ENCODE measurements around the gene SLAMF7.
"Not testable (repeated sequence)": the region's sequence is repeated elsewhere in the genome, so short reads cannot be mapped to it uniquely, and the experiment has no call there.

The SLAMF7 gene

DNA sequence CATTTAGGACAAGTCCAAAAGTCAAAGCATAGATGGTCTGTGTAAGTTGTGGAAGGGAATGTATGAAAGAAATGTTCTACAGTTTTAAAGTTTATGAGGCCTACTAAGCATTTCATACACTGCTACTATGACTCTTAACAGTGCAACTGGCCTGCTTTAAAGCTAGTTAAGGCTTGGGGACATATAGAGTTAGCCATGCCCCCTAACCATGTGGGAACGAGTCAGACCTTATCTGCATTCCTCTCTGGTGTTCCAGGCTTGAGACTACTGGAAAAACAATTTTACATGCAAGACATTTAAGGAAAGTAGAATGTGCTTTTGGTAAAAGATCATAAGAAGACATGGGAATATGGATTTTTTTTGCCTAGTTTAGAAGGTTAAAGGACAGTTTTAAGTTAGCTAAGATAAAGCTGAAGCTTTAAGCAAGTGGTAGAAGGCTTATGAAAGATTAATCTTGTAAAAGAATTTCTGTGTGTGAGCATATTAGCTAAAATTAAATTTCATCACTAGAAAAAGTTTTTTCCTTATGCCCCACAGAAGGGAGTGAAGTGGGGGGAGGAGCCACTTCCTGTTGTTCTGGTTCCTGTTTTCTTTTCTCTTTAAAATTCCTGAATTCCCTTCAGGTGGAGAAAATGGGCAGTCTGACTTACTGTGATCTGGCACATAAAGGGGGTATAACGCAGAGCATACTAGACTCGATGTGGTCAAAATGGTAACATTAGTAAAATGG lies 18.5 kb upstream of the SLAMF7 start:
- DNase-seq (ENCODE audit: low read depth): no peak

DNA sequence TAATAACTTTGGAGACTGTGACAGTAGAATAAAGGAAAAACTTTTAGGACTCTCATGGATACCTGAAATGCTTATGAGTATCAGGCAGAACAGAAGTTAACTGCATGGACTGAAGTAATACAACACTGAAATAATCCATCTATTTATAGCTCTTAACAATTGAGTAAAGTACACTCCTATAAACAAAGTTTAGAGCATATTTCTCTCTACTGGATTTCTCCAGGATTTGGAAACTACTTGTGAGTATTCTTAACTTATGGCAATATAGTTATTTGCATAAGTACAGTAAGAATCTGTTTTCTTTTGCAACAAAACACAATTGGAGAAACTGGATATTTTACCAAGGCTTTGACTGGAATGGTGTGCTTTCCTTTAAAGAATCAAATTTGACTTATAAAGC lies 17.6 kb upstream of the SLAMF7 start:
- no peak for DNase-seq (ENCODE audit: low read depth)

DNA sequence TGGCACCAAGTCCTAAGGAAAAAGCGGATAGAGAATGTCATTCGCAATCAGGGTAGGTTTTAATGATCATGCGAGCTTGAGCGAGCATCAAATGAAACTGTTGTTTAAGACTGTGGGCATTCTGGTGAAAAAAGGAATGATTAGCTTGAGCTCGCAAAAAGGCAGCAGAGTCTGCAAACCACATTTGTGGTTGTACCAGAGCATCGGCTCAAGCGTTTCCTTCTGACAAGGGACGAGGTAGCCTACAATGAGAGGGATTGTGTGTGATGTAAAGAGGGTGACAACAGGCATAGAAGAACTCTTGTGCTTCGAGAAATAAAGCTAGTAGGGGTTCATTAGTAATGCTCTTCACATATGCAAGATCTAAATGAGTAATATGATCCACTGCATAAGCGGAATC lies 16.3 kb upstream of the SLAMF7 start:
- DNase-seq (ENCODE audit: low read depth): no peak

DNA sequence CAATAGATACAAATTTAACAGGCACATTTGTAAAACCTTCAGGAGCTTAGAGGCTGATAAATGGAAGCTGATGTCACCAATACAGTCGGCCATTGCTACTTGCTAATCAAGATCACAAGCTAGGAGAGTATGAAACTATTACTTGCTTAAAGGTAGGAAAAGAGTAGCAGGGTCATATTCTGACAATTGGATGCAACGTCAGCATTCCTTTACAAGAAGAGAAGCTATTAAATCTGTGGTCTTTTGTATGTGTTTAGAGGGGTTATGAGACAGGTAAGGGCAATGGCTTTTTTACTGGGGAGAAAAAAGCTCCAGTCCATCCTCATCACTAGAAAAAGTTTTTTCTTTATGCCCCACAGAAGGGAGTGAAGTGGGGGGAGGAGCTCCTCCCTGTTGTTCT lies 15.7 kb upstream of the SLAMF7 start:
- DNase-seq (ENCODE audit: low read depth): no peak

DNA sequence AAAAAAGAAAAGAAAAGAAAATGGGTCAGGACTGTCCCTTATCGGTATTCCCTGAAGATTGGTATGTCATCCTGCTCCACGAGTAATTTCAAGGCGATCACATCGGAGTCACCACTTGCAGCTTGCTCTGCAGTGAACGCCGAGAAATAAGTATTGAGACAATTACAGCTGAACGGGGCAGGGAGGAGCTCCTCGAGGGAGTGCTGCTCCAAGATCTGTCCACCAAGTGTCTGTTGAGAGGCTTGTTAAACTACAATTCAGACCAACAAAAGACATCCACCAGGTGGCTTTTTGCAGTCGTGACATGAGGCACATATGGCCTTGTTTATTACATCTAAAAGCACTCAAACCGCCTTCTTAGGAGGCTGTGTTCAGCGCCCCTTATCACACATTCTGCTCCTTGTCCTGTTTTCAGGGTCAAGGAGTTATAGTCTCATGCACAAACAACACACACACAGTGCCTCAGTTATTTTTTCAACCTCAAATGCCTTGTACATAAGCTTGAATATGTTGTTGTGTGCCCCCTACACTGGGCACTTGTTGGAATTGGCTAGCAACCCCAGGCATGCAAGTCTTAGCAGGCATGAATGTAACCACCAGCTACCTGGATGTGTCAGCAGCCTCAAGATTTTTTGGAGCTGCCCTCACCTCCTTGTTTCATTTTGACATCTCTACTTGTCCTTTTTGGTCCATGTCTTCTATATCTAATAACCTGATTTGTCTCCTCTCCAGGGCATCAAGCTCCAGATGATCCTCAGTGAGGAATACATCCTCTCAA lies 14.4 kb upstream of the SLAMF7 start:
- no peak for DNase-seq (ENCODE audit: low read depth)

DNA sequence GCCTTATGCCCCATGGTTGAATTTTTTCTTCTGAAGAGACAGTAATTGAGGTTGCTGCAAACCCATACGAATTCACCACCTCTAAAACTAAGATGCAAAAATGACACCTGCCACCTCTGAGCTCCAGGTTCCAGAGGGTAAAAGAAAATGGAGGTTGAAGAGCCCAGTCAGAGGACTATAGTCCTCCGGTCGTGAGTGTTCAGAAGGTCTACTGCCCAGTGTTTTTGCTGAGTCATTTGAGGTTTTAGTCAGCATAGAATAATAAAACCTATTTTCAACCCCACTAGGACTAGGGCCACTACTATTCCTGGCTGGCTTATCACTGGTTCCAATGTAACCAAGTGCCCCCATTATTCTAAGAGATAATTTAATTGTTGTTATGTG lies 12.9 kb upstream of the SLAMF7 start:
- DNase-seq (ENCODE audit: low read depth): no peak

DNA sequence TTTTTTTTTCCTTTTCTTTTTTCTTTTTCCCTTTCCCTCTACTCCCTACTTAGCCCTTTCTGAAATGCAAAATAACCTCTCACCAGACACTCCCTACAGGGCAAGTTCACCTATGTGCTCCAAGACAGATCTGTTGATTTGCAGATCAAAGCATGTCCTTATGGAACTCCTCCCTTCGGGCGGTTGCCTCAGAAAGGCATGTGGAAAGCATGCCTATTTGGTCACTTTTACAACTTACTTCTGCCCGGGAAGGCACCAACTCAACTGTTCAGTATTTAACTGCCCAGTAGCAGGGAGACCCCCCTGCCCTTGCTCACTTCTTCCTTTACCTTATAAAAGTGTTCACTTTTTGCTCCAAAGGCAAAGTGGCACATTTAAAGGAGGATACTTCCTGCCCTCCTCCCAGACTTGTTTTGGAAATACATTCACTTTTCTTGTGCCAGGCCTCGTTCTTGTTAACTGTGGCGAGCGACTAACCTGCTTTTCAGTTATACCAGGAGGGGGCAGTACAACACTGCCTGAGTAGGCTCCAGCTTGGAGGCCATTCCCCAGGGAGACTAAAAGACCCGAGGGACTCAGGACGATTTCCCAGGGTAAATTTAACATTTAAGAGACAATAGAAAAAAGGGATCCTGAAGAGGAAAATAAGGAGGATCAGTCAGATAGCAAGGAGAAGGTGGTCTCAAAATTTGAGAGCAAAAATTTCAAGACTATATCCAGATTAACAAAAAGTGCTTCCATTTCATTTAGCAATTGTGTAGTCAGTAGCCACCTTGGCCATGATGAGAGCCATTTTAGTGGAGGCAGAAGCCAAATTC lies 12.3 kb upstream of the SLAMF7 start:
- no peak for DNase-seq (ENCODE audit: low read depth)

DNA sequence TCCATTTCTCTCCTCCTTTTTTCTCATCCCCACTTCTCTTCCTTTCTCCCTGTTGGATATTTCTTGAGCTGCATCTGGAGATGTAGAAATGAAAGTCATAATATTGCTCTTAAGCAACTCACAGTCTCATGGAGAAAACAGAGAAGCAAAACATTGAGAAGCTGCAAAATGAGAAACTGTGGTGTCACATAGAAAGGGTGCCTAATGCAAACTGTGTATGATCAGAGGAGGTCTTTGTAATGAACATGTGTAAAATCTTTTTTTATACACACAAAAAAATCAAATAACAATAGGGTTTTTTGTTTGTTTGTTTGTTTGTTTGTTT lies 11.8 kb upstream of the SLAMF7 start:
- no peak for DNase-seq (ENCODE audit: low read depth)

DNA sequence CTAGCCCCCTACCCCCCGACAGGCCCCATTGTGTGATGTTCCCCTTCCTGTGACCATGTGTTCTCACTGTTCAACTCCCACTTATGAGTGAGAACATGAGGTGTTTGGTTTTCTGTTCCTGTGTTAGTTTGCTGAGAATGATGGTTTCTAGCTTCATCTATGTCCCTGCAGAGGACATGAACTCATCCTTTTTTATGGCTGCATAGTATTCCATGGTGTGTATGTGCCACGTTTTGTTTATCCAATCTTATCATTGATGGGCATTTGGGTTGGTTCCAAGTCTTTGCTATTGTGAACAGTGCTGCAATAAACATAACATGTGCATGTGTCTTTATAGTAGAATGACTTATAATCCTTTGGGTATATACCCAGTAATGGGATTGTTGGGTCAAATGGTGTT lies 7.5 kb upstream of the SLAMF7 start:
- not testable (repeated sequence) for DNase-seq (ENCODE audit: low read depth)

DNA sequence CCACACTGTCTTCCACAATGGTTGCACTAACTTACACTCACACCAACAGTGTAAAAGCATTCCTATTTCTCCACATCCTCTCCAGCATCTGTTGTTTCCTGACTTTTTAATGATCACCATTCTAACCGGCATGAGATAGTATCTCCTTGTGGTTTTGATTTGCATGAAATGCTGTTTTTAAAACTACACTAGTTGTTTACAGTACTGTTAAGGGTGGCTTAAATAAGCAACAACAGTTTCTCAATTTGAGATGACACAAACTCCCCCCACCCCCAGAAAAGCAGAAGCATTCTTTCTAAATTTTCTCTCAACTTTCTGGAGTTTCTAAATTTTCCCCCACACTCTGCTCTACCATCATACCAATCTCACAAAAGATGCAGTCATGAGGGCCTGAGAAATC lies 7.1 kb upstream of the SLAMF7 start:
- no peak for DNase-seq (ENCODE audit: low read depth)

DNA sequence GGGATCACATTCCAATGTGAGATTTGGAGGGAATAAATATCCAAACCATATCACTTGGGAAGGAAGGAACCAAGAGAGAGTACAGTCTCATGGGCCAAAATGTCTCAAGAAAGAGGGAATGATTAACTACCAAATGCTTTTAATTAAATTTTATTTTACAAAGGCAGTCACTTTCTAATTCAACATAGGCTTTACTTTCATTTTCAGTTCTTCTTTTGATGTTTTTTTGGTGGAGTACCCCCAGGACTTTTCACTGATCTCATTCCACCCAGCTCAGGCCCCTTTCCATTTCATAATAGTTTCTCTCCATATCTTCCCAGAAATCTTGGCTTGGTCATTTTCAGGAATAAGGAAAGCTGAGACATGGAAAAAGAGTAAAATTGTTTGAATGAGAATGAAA lies 5.1 kb upstream of the SLAMF7 start:
- DNase-seq (ENCODE audit: low read depth): no peak

DNA sequence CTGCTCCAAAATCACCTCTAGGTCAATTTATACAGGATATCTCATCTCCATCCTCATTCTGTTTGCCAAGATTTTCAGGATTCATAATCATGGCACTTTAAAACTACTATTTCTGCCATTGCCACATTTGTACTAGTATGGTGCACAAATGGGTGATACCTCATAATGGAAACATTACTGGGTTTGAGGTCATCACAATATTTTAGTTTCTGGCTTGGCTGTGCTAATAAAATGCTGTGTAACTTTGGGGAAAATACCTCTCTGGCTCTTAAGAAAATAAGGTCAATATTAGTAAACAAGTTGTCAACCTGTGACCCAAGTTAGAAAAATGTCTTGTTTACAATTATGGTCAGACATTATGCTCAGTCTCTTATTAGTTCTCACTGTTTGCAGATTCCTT lies 4.7 kb upstream of the SLAMF7 start:
- DNase-seq (ENCODE audit: low read depth): no peak

DNA sequence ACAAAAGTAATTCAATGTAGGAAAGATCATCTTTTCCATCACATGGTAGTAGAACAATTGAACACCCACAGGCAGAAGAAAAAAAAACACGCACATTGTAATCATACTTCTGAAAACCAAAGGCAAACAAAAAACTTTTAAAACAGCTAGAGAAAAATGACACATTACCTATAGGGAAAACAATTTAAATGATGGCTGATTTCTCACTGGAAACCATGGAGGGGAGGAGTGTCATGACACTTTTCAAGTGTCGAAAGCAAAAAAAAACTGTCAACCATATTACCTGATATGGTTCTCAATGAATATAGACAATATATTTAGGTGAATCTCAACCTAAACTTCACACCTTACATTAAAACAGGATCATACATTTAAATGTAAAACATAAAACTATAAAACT lies 776 bp upstream of the SLAMF7 start:
- no peak for DNase-seq (ENCODE audit: low read depth)

DNA sequence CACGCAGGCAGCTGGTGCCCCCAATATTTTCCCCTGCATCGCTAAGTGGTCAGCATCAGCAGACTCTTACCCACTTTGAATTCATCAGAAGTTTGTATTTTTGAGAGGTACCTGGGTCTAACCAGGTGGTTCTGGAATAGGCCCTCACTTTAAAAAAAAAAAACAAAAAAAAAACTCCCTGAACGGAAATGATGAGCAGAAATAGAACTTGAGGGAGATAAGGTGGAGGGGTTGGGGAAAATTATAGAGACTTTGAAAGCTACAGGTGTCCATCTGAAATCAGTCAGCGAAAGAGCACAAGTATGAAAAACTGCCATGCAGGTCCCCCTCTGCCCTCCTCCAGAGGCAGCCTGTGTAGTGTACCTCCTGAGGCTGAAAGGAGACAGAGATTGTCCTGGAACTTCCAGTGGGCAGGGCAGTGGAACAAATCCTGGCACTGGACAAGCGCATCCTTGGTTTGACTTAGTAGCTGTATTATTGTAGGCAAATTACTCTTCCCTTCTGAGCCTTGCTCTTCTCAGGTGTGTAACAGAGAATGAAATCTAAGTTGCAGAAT lies 1.2 kb downstream of the SLAMF7 start:
- no peak for DNase-seq (ENCODE audit: low read depth)

DNA sequence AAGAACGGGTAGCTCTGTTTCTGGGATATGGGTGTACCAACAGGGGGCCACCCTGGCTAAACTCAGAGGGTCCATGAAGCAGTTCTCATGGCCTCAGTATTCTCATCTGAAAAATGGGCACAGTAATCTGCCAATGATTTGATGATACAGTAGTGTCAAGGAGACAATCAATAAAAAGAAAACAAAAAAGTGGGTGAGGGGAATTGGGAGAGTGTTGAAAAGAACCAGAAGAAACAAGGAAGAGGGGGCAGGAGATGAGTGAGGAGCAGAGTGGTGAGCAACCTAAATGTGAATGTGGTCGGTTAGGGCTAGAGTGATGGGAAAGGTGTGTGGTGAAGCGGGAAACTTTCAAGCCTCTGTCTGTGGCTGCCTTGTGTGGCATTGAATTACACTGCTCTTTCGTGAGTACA lies 2.0 kb downstream of the SLAMF7 start:
- no peak for DNase-seq (ENCODE audit: low read depth)

DNA sequence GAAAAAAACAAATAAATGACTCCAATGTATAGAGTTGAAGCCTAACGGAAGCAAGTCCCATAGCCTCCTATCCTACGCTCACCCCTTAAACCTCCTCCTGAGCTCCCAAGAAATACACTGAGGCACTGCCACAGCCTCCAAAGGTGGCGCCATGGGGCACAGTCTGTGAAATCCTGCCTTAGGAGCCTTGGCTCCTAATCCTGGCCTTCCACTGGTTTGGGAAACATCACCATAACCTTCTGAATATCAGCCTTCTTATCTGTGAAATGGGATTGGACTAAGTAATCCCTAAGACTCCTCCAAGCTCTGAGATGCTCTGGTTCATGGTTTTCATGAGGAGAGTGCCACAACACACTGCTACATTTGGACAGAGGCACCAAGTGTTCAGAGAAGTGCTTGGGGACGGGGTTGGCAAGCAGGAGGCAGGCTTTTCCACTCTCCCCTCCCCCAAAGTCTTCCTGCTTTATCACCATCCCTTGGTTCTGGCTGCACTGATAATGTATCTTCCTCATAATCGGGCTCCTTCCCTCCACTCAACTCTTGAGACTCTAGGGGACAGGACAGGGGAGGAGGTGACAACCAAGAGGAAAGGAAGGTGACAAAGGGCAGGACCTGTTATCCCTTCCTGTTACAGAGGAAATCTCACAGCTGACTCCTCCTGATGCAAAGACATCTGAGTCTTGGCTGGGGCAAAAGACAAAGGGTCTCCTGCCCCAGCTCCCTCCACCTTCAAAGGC lies 2.7 kb downstream of the SLAMF7 start:
- no peak for DNase-seq (ENCODE audit: low read depth)

DNA sequence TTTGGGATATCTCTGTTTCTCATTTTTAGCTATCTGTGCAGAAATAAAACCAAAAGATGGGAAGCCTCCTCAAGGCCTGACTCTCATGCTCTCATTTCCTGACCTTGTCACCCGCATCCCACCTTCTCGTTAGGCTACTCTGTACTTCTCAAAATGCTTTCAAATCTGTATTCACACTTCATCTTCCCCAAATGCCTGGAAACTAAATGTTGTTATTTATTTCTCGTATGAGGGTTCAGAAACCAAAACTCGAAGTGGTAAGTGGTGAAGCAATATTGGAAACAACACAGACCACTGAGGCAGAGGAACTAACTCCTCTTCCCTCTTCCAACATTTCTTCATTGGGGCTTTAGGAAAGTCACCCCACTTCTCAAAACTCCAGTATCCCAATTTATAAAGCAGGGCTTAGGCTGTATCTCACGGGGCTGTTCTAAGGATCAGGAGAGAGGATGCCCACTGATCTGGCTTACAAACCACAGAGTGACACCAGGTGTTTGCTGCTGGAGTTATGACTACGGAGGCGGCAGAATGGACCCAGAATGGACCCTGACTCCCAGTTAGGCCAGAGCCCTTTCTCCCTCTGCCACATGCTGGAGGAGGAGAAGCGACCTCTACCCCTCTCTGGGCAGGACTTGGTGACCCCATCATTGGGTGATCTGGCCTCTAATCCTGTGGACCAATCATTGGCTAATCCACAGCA lies 3.5 kb downstream of the SLAMF7 start:
- DNase-seq (ENCODE audit: low read depth): no peak

DNA sequence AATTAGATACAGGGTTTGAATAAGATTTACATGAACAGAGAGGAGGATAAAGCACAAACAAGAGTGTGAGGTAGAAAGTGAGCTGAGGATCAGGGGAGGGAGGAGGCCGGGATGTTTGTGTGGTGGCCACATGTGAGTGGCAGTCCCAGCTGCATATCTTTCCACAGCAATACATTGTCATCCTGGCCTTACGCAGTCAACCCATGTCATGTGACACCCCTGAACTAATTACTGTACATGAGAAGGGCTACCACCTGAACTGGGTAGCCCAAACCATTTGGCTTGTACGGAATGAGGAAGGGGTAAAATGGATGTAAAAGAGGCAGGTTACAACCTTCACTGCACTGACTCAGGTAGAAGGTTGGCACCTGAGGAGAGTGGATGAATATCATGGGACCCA lies 4.2 kb downstream of the SLAMF7 start:
- DNase-seq (ENCODE audit: low read depth): no peak

DNA sequence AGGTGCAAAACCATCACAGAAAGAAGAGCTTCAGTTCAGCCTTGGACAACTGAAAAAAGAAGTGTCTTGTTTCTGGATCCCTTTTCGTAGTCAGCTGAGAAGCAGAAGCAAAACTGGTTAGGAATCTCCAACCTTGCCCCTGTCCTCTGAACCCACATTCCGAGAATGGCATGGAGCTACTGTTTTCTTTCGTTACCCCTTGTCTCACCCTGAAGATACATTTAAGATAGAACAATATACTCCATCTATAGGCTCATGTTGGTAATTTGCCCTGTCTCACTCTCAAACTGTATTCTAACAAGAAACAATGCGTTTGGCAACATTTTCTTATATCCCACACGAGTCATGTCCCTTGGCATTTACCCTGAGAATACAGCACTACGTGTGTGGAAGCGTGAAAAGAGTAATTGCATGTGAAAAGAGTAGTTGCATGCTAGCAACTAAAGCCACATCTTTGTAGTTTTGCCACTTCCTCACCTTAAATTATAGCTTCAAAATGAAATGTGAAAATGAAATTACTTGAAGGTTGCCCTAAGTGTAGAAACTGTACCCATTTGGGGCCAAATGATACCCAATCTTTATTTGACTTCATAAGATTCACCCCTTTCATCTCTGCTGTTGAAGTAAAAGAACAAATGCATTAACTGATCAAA lies 5.3 kb downstream of the SLAMF7 start:
- DNase-seq (ENCODE audit: low read depth): no peak

DNA sequence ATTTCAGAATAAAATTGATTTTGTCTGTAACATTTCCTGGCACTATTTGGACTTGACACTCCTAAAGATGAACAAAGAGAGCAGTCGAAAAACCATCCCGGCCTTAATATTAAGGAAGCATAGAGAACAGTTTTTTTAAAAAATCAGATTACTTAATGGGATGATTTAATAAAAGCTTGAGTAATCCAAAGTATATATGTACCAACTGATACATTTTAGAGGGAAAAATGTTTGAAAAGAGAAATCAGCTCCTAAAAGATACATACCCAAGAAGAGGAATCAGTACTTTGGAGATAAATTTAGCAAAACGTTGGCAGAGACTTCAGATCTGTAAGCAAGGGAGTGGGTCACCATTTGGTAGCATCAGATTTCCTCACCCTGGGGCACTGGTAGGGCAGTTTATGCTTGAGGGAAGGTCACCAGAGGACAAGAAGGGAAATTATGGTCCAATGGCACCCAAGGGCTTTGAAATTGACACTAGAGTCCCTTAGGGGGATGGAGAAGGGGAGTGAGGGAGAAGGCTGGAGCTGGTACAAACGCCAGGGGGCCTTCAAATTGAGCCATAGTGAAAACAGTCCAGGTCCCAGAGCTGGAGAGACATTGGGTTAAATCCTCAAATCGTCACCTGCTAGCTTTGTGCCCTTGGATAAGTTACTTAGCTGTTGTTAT lies 5.9 kb downstream of the SLAMF7 start:
- no peak for DNase-seq (ENCODE audit: low read depth)

Measured in stimulated activated CD8-positive, alpha-beta memory T cell treated with anti-CD3 and anti-CD28 coated beads, Interleukin-7, amount 100 ng/mL, for 24 hours (primary cell).